Epithelial cell of proximal tubule (primary cell): ENCODE results near the gene KMT5C. TPM values are rescaled to one million over a fixed set of nuclear protein-coding genes. Genes with fewer than 3 reads are reported as not detected.

Source experiments
- DNase-seq: peaks from one replicate; pipeline ENCODE4 v3.0.0-alpha.2; 2011; ENCODE audit warnings: low read depth
- H3K4me3 ChIP-seq: 2 replicates; pipeline ENCODE4 v1.5.1; 2011; ENCODE audit warnings: low read depth, mild to moderate bottlenecking, low read length
- CTCF ChIP-seq: conservative IDR thresholded peaks from 2 replicates; pipeline ENCODE4 v1.5.1; 2012; ENCODE audit warnings: low read depth, mild to moderate bottlenecking, low read length
- total RNA-seq: library from RNA; depleted of rRNA; stranded (reverse); fragments of >200 nt; gene quantifications from 2 replicates; pipeline ENCODE4 v1.2.3, GENCODE V29; 2015

Gene KMT5C
- total RNA-seq, 1 donor from 2014 or later = 18.5 TPM

DNA sequence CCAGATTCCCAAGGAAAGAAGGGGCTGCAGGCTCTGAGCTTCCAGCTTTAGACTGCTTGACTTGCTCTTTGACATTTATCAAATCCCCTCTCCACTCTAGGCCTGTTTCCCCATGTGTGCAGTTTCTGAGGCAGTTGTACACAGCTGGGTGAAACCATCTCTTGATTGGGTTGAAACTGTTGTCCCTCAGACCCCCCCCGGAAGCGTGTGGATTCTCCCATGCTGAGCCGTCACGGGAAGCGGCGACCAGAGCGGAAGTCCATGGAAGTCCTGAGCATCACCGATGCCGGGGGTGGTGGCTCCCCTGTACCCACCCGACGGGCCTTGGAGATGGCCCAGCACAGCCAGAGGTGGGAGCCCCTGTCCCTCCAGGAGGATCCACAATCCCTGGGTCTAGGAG lies 36.2 kb upstream of the KMT5C start:
- DNase-seq = no peak
- H3K4me3 ChIP-seq = no peak overlapping the region
- TF ChIP-seq CTCF = no peak

- no peak for TF ChIP-seq CTCF
- DNase-seq = no peak
- H3K4me3 ChIP-seq = no peak overlapping the region
These were observed 35.2 kb upstream of the KMT5C start for GRCh38 chr19:55304279-55304978.

DNA sequence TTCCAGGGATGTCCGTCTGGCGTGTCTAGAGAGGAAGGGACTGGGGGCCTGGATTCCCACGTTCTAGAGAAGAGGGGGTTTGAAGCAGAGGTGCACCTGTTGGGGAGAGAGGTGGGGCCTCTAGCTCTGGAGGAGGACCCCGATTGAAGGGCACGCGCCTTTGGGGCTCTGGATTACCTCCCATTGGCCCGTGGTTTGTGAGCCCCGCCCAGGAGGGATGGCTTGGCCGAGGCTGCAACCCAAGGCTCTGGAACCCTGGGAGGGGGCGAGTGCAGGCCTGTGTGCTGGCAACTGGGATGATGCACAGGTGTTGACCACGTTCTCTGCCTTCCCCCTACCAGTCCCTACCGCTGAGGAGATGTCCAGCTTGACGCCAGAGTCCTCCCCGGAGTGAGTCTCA lies 34.7 kb upstream of the KMT5C start:
- H3K4me3 ChIP-seq = no peak overlapping the region
- no peak for DNase-seq
- no peak for TF ChIP-seq CTCF

- H3K4me3 ChIP-seq = no peak overlapping the region
- TF ChIP-seq CTCF = no peak
- no peak for DNase-seq
These were observed 34.2 kb upstream of the KMT5C start for GRCh38 chr19:55305491-55305890.

- H3K4me3 ChIP-seq = no peak overlapping the region
These were observed 33.6 kb upstream of the KMT5C start for GRCh38 chr19:55305983-55306562.

GRCh38 chr19:55306712-55307111 lies 33.0 kb upstream of the KMT5C start:
- no peak overlapping the region for H3K4me3 ChIP-seq
- no peak for TF ChIP-seq CTCF
- no peak for DNase-seq

More at GRCh38 chr19:55305983-55306562, 33.6 kb upstream of the KMT5C start:
- no peak for TF ChIP-seq CTCF
- no peak for DNase-seq

GRCh38 chr19:55308281-55308680 lies 31.4 kb upstream of the KMT5C start:
- TF ChIP-seq CTCF = no peak

More at GRCh38 chr19:55308281-55308680, 31.4 kb upstream of the KMT5C start:
- no peak for DNase-seq
- H3K4me3 ChIP-seq = no peak overlapping the region
